ENCODE data around the gene BTG4. TPM values are rescaled to one million over a fixed set of nuclear protein-coding genes. Genes with fewer than 3 reads are reported as not detected.

The BTG4 gene
- total and polyA plus RNA-seq, 2 donors (not counting 1 experiment from before 2014, with no cell fraction given) = not detected

DNA sequence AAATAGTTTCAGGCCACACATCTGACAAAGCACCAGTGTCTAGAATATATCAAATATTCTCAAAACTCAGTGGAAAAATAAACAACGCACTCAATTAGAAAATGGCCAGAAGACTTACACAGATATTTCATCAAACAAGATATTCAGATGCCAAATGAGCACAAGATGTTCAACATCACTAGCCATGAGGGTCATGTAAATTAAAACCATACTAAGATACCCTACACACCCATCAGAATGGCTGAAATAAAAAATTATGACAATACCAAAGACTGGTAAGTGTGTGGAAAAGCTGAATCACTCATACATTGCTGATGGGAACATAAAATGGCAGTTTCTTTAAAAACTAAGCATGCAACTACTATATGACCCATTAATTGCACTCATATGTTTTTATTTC is 21.7 kb downstream of the BTG4 start:
- Histone ChIP-seq H3K4me1 (ENCODE audit: control insufficient read depth in 2 of 2, insufficient read depth in 2 of 2, low read length in 2 of 2) (no peaks in the 10 kb centered on the region), H3K9me3 (ENCODE audit: control extremely low read depth in 1 of 3, control insufficient read depth in 2 of 3, insufficient read depth in 1 of 3, low read length in 2 of 3) (peaks cover 4 to 5% (median 4%) of the 10 kb centered on the region in 3 donors), H3K27ac (ENCODE audit: low read length in 2 of 2) (no peak overlapping the region), H2AFZ (ENCODE audit: insufficient read depth, low read depth, low read length, poor library complexity, severe bottlenecking) (no peak overlapping the region), H3K79me2 (ENCODE audit: control insufficient read depth, insufficient read depth, low read length) (no peaks in the 10 kb centered on the region), H3K27me3 (replicated peaks in 1 of 4; ENCODE audit: control extremely low read depth in 1 of 4, control insufficient read depth in 3 of 4, insufficient read depth in 4 of 4, low read length in 3 of 4) (peaks cover 0 to 7% (median 2%) of the 10 kb centered on the region in 4 experiments), H3K4me3 (ENCODE audit: control extremely low read depth in 1 of 5, extremely low read depth in 1 of 5, insufficient read depth in 1 of 5, low read depth in 2 of 5, low read length in 4 of 5) (no peak overlapping the region), H3K36me3 (replicated peaks in 1 of 2; ENCODE audit: control extremely low read depth in 1 of 2, control insufficient read depth in 1 of 2, extremely low read depth in 1 of 2, insufficient read depth in 2 of 2, low read length in 1 of 2) (no peaks in the 10 kb centered on the region), H3K9ac (ENCODE audit: low read length) (no peak overlapping the region), H4K20me1 (ENCODE audit: control insufficient read depth, insufficient read depth, low read length, poor library complexity, severe bottlenecking) (no peaks in the 10 kb centered on the region), H3K4me2 (replicated peaks; ENCODE audit: low read depth, low read length, poor library complexity, severe bottlenecking) (no peak overlapping the region)
- no peak overlapping the region for H3K4me3 Mint-ChIP-seq
- H3K4me1 Mint-ChIP-seq = no peaks in the 10 kb centered on the region
- H3K27me3 Mint-ChIP-seq = peaks cover 41% of the 10 kb centered on the region
- no peak for TF ChIP-seq EZH2 (IDR thresholded peaks at IDR 0.05; ENCODE audit: borderline replicate concordance, insufficient read depth, low read depth, low read length, poor library complexity, severe bottlenecking)
- TF ChIP-seq, protein P1, sequence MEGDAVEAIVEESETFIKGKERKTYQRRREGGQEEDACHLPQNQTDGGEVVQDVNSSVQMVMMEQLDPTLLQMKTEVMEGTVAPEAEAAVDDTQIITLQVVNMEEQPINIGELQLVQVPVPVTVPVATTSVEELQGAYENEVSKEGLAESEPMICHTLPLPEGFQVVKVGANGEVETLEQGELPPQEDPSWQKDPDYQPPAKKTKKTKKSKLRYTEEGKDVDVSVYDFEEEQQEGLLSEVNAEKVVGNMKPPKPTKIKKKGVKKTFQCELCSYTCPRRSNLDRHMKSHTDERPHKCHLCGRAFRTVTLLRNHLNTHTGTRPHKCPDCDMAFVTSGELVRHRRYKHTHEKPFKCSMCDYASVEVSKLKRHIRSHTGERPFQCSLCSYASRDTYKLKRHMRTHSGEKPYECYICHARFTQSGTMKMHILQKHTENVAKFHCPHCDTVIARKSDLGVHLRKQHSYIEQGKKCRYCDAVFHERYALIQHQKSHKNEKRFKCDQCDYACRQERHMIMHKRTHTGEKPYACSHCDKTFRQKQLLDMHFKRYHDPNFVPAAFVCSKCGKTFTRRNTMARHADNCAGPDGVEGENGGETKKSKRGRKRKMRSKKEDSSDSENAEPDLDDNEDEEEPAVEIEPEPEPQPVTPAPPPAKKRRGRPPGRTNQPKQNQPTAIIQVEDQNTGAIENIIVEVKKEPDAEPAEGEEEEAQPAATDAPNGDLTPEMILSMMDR (IDR thresholded peaks at IDR 0.05) = no peak
- no CpG with 5 or more reads among the region's 1 CpG for WGBS (ENCODE audit: insufficient coverage)
- no peak for ATAC-seq (ENCODE audit: low read depth)
- intact Hi-C loops (cut with micrococcal nuclease) = no loop called here
- DNase-seq = no peak
- no peak overlapping the region for H3K27ac Mint-ChIP-seq
- ChIA-PET POLR2A (no interaction called here), CTCF (no interaction called here)
- peaks cover 8% of the 10 kb centered on the region for H3K9me3 Mint-ChIP-seq (ENCODE audit: insufficient read depth)

DNA sequence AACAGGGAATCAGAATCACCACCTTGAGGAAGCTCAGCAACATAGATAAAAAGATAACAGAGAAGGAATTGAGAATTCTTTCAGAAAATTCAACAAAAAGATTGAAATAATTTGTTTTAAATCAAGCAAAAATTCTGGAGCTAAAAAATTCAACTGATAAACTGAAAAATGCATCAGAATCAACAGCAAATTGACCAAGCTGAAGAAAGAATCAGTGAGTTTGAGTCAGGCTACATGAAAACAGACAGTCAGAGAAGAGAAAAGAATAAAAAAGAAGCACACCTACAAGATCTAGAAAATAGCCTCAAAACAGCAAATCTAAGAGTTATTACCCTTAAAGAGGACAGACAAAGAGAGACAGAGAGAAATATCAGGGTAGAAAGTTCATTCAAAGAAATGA is 28.8 kb downstream of the BTG4 start:
- Histone ChIP-seq H3K27ac (ENCODE audit: low read length in 2 of 2) (no peak overlapping the region), H3K4me2 (replicated peaks; ENCODE audit: low read depth, low read length, poor library complexity, severe bottlenecking) (no peak overlapping the region), H3K36me3 (replicated peaks in 1 of 2; ENCODE audit: control extremely low read depth in 1 of 2, control insufficient read depth in 1 of 2, extremely low read depth in 1 of 2, insufficient read depth in 2 of 2, low read length in 1 of 2) (no peaks in the 10 kb centered on the region), H3K79me2 (ENCODE audit: control insufficient read depth, insufficient read depth, low read length) (no peaks in the 10 kb centered on the region), H3K9ac (ENCODE audit: low read length) (no peak overlapping the region), H2AFZ (ENCODE audit: insufficient read depth, low read depth, low read length, poor library complexity, severe bottlenecking) (no peak overlapping the region), H3K27me3 (replicated peaks in 1 of 4; ENCODE audit: control extremely low read depth in 1 of 4, control insufficient read depth in 3 of 4, insufficient read depth in 4 of 4, low read length in 3 of 4) (no peaks in the 10 kb centered on the region), H3K4me1 (ENCODE audit: control insufficient read depth in 2 of 2, insufficient read depth in 2 of 2, low read length in 2 of 2) (no peaks in the 10 kb centered on the region), H4K20me1 (ENCODE audit: control insufficient read depth, insufficient read depth, low read length, poor library complexity, severe bottlenecking) (no peaks in the 10 kb centered on the region), H3K4me3 (ENCODE audit: control extremely low read depth in 1 of 5, extremely low read depth in 1 of 5, insufficient read depth in 1 of 5, low read depth in 2 of 5, low read length in 4 of 5) (no peak overlapping the region), H3K9me3 (ENCODE audit: control extremely low read depth in 1 of 3, control insufficient read depth in 2 of 3, insufficient read depth in 1 of 3, low read length in 2 of 3) (peaks cover 0 to 19% (median 9%) of the 10 kb centered on the region in 3 donors)
- Mint-ChIP-seq H3K9me3 (ENCODE audit: insufficient read depth) (peaks cover 21% of the 10 kb centered on the region), H3K27me3 (peaks cover 52% of the 10 kb centered on the region), H3K4me3 (no peak overlapping the region), H3K4me1 (no peaks in the 10 kb centered on the region), H3K27ac (no peak overlapping the region)
- no peak for TF ChIP-seq EZH2 (IDR thresholded peaks at IDR 0.05; ENCODE audit: borderline replicate concordance, insufficient read depth, low read depth, low read length, poor library complexity, severe bottlenecking)
- TF ChIP-seq, protein P1 (IDR thresholded peaks at IDR 0.05) = no peak
- ChIA-PET POLR2A (no interaction called here), CTCF (no interaction called here)
- intact Hi-C loops (cut with micrococcal nuclease) = no loop called here
- DNase-seq (no peak), ATAC-seq (ENCODE audit: low read depth) (no peak)

All from B cell (primary cell).